H1 (cell line): ENCODE measurements around the gene BTK. TPM values are rescaled to one million over a fixed set of nuclear protein-coding genes. Genes with fewer than 3 reads are reported as not detected.

Experiments
- CTCF ChIA-PET: fragments of 300-600 bp; sonication (Branson Sonifier 250); formaldehyde crosslinking; loops from one replicate; lab custom pipeline; 2021; ENCODE audit not compliant: partially characterized antibody; lab: Charles Lee
- POLR2A ChIA-PET: fragments of 300-600 bp; sonication (Branson Sonifier 250); formaldehyde crosslinking; loops from one replicate; lab custom pipeline; 2021; ENCODE audit warnings: inconsistent platforms; ENCODE audit not compliant: partially characterized antibody; lab: Charles Lee
- DNase-seq, 2 experiments: peaks; one replicate each; pipeline versions ENCODE4 v3.0.0 to v3.0.0-alpha.2; 2010 to 2022; ENCODE audit warnings: low spot score in 2 of 2, low read depth in 1 of 2, mixed read lengths in 1 of 2
- FAIRE-seq: peaks from 2 replicates; lab custom pipeline; 2011; peaks lifted over from hg19 to GRCh38; lab: Jason Lieb, UNC
- H2AFZ ChIP-seq: 2 replicates; pipeline ENCODE4 v1.8.1; 2012; ENCODE audit warnings: low read length, inconsistent platforms
- H2AK5ac ChIP-seq: 2 replicates; pipeline ENCODE4 v1.6.1; 2013; ENCODE audit warnings: low read depth, low read length
- H2BK120ac ChIP-seq: replicated peaks from 2 replicates; pipeline ENCODE3; 2013; ENCODE audit warnings: low read depth, low read length, inconsistent platforms
- H2BK12ac ChIP-seq: 2 replicates; pipeline ENCODE4 v1.6.1; 2013; ENCODE audit warnings: low read depth, low read length
- H2BK15ac ChIP-seq: 2 replicates; pipeline ENCODE4 v1.6.1; 2013; ENCODE audit warnings: low read length
- H2BK20ac ChIP-seq: 2 replicates; pipeline ENCODE4 v1.6.1; 2013; ENCODE audit warnings: low read length
- H2BK5ac ChIP-seq: 2 replicates; pipeline ENCODE4 v1.6.1; 2013; ENCODE audit warnings: low read depth, low read length
- H3K14ac ChIP-seq: 2 replicates; pipeline ENCODE4 v1.6.1; 2013; ENCODE audit warnings: inconsistent platforms; ENCODE audit not compliant: insufficient read length
- H3K18ac ChIP-seq: 2 replicates; pipeline ENCODE4 v1.6.1; 2013; ENCODE audit warnings: low read length; ENCODE audit errors: extremely low read depth
- H3K23ac ChIP-seq: 2 replicates; pipeline ENCODE4 v1.6.1; 2013; ENCODE audit warnings: inconsistent platforms; ENCODE audit not compliant: insufficient read length
- H3K23me2 ChIP-seq: 2 replicates; pipeline ENCODE4 v1.6.1; 2013; ENCODE audit warnings: low read depth, low read length
- H3K27ac ChIP-seq: 2 replicates; pipeline ENCODE4 v1.6.1; 2011; ENCODE audit warnings: low read depth, low read length, inconsistent platforms
- H3K27me3 ChIP-seq, 4 experiments: replicated peaks in 1 of 4; 1 replicate in 1 of 4; 2 replicates in 3 of 4; pipeline versions ENCODE4 v1.6.1 to v1.8.1; 2011 to 2013; ENCODE audit warnings: low read length in 3 of 4, mild to moderate bottlenecking in 3 of 4, inconsistent platforms in 2 of 4, mixed read lengths in 2 of 4, moderate library complexity in 1 of 4; ENCODE audit not compliant: control insufficient read depth in 3 of 4, insufficient read depth in 3 of 4; ENCODE audit errors: extremely low read depth in 1 of 4
- H3K36me3 ChIP-seq, 4 experiments: 2 replicates each; pipeline versions ENCODE4 v1.6.1 to v1.8.1; 2011 to 2013; ENCODE audit warnings: mild to moderate bottlenecking in 4 of 4, low read length in 3 of 4, moderate library complexity in 2 of 4, control low read depth in 1 of 4, inconsistent platforms in 1 of 4; ENCODE audit not compliant: insufficient read depth in 4 of 4, control insufficient read depth in 2 of 4
- H3K4ac ChIP-seq: replicated peaks from 2 replicates; pipeline ENCODE3; 2013; ENCODE audit warnings: low read length, low read depth, mixed read lengths, inconsistent platforms; ENCODE audit not compliant: insufficient read length
- H3K4me1 ChIP-seq, 4 experiments: replicated peaks in 1 of 4; 1 replicate in 1 of 4; 2 replicates in 3 of 4; pipeline versions ENCODE4 v1.6.1 to v1.8.1; 2011 to 2013; ENCODE audit warnings: low read length in 3 of 4, inconsistent platforms in 2 of 4, mixed read lengths in 1 of 4; ENCODE audit not compliant: insufficient read depth in 4 of 4, control insufficient read depth in 3 of 4
- H3K4me2 ChIP-seq, 2 experiments: 2 replicates each; pipeline versions ENCODE4 v1.6.1 to v1.8.1; 2011 to 2013; ENCODE audit warnings: low read depth in 2 of 2, low read length in 2 of 2, control low read depth in 1 of 2, inconsistent platforms in 1 of 2, mild to moderate bottlenecking in 1 of 2; ENCODE audit not compliant: insufficient read depth in 1 of 2
- H3K4me3 ChIP-seq, 4 experiments: fragments of 200-600, 300-600 bp in 1 of 4; sonication (generic), shearing (Covaris generic), sonication (Bioruptor Twin) in 1 of 4; 2 replicates each; pipeline versions ENCODE4 v1.5.1 to v1.8.1; 2011 to 2016; ENCODE audit warnings: low read length in 4 of 4, low read depth in 3 of 4, control low read depth in 2 of 4, inconsistent platforms in 2 of 4, mild to moderate bottlenecking in 2 of 4, mixed read lengths in 1 of 4, moderate library complexity in 1 of 4; ENCODE audit not compliant: insufficient read depth in 2 of 4; ENCODE audit errors: extremely low read depth in 1 of 4
- H3K56ac ChIP-seq: replicated peaks from 2 replicates; pipeline ENCODE3; 2013; ENCODE audit warnings: low read depth, mild to moderate bottlenecking, mixed read lengths, low read length, inconsistent platforms; ENCODE audit not compliant: insufficient read length
- H3K79me1 ChIP-seq: 2 replicates; pipeline ENCODE4 v1.6.1; 2013; ENCODE audit warnings: low read depth, low read length, control low read depth
- H3K79me2 ChIP-seq, 2 experiments: 2 replicates each; pipeline versions ENCODE4 v1.6.1 to v1.8.1; 2012 to 2013; ENCODE audit warnings: low read length in 2 of 2, mild to moderate bottlenecking in 2 of 2, inconsistent platforms in 1 of 2; ENCODE audit not compliant: insufficient read depth in 2 of 2, control insufficient read depth in 1 of 2
- H3K9ac ChIP-seq, 4 experiments: replicated peaks in 1 of 4; 1 replicate in 1 of 4; 2 replicates in 3 of 4; pipeline versions ENCODE4 v1.6.1 to v1.8.1; 2011 to 2013; ENCODE audit warnings: low read depth in 3 of 4, low read length in 3 of 4, control low read depth in 2 of 4, mild to moderate bottlenecking in 2 of 4, moderate library complexity in 2 of 4, inconsistent platforms in 1 of 4; ENCODE audit errors: extremely low read depth in 1 of 4
- H3K9me3 ChIP-seq, 2 experiments: 2 replicates each; pipeline versions ENCODE4 v1.6.1 to v1.8.1; 2012 to 2013; ENCODE audit warnings: mild to moderate bottlenecking in 2 of 2, moderate library complexity in 2 of 2, control low read depth in 1 of 2, inconsistent platforms in 1 of 2, low read depth in 1 of 2, low read length in 1 of 2, mixed read lengths in 1 of 2; ENCODE audit not compliant: insufficient read depth in 2 of 2
- H4K20me1 ChIP-seq, 2 experiments: replicated peaks in 1 of 2; 2 replicates each; pipeline versions ENCODE3 to v1.8.1; 2011 to 2013; ENCODE audit warnings: inconsistent platforms in 2 of 2, low read length in 2 of 2, mild to moderate bottlenecking in 1 of 2; ENCODE audit not compliant: insufficient read depth in 2 of 2, control insufficient read depth in 1 of 2
- H4K5ac ChIP-seq: 2 replicates; pipeline ENCODE4 v1.6.1; 2013; ENCODE audit warnings: low read length, low read depth, mixed read lengths, inconsistent platforms; ENCODE audit not compliant: insufficient read length
- H4K8ac ChIP-seq: 2 replicates; pipeline ENCODE4 v1.8.0; 2013; ENCODE audit warnings: mild to moderate bottlenecking, moderate library complexity, low read length, inconsistent platforms; ENCODE audit not compliant: insufficient read depth; ENCODE audit errors: extremely low read depth
- H4K91ac ChIP-seq: replicated peaks from 2 replicates; pipeline ENCODE3; 2013; ENCODE audit warnings: low read length, mixed read lengths, inconsistent platforms; ENCODE audit not compliant: insufficient read length
- ATF3 ChIP-seq: IDR thresholded peaks from 2 replicates; pipeline ENCODE4 v1.6.1; 2011; ENCODE audit warnings: low read depth, mild to moderate bottlenecking, low read length; ENCODE audit not compliant: insufficient read depth
- CHD2 ChIP-seq: IDR thresholded peaks from 2 replicates; pipeline ENCODE4 v1.6.1; 2012; ENCODE audit warnings: low read length, improper control_type of control experiment
- CTCF ChIP-seq, 3 experiments: IDR thresholded peaks; 1 replicate in 2 of 3; 2 replicates in 1 of 3; pipeline versions ENCODE4 v1.5.1 to v1.6.1; 2011; ENCODE audit warnings: low read length in 3 of 3, mild to moderate bottlenecking in 3 of 3, inconsistent platforms in 2 of 3, low read depth in 1 of 3, moderate library complexity in 1 of 3; ENCODE audit not compliant: insufficient read depth in 1 of 3; ENCODE audit errors: control extremely low read depth in 1 of 3
- GTF2F1 ChIP-seq: IDR thresholded peaks from 2 replicates; pipeline ENCODE4 v1.6.1; 2012; ENCODE audit warnings: low read depth, low read length, improper control_type of control experiment, borderline replicate concordance
- KDM4A ChIP-seq: IDR thresholded peaks from one replicate; pipeline ENCODE4 v1.7.1; 2012; ENCODE audit warnings: low read depth, mild to moderate bottlenecking, moderate library complexity, low read length, inconsistent platforms; ENCODE audit not compliant: severe bottlenecking
- KDM5A ChIP-seq: fragments of 200-600 bp; IDR thresholded peaks from 2 replicates; pipeline ENCODE4 v1.7.1; 2012; ENCODE audit warnings: mild to moderate bottlenecking, low read length, inconsistent platforms, mixed read lengths
- POLR2AphosphoS5 ChIP-seq: IDR thresholded peaks from 2 replicates; pipeline ENCODE4 v1.6.1; 2011; ENCODE audit warnings: low read depth, low read length
- SP4 ChIP-seq: IDR thresholded peaks from 2 replicates; pipeline ENCODE4 v1.6.1; 2012; ENCODE audit warnings: low read length, inconsistent platforms
- SRF ChIP-seq: IDR thresholded peaks from 2 replicates; pipeline ENCODE4 v1.6.1; 2011; ENCODE audit warnings: mild to moderate bottlenecking, low read depth, low read length, moderate library complexity
- SUZ12 ChIP-seq: fragments of 200-600 bp; sonication (generic); IDR thresholded peaks from 2 replicates; pipeline ENCODE4 v1.6.1; 2012; ENCODE audit warnings: mild to moderate bottlenecking, inconsistent platforms, low read length, moderate library complexity, mixed read lengths
- TAF1 ChIP-seq: IDR thresholded peaks from 2 replicates; pipeline ENCODE4 v1.6.1; 2011; ENCODE audit warnings: mild to moderate bottlenecking, low read depth, low read length
- TBP ChIP-seq: IDR thresholded peaks from 2 replicates; pipeline ENCODE4 v1.6.1; 2011; ENCODE audit warnings: low read depth, low read length, improper control_type of control experiment
- WGBS, 2 experiments: shearing (Covaris generic) in 1 of 2; methylation state at CpG; one replicate each; pipeline versions ENCODE4 v1.1.6 to v1.1.7; 2013 to 2015; ENCODE audit warnings: low lambda C conversion rate in 2 of 2, mixed read lengths in 2 of 2, inconsistent platforms in 1 of 2, low coverage in 1 of 2, missing lambda C conversion rate in 1 of 2; ENCODE audit not compliant: insufficient replicate concordance in 2 of 2, insufficient coverage in 1 of 2, insufficient read length in 1 of 2; ENCODE audit errors: extremely low coverage in 1 of 2, missing lambda C conversion rate in 1 of 2; 5-methylcytosine and 5-hydroxymethylcytosine counted together
- polyA plus RNA-seq, 7 experiments: library from polyadenylated mRNA; depleted of rRNA in 3 of 7; stranded (reverse) in 5 of 7; unstranded in 2 of 7; fragments of >200 nt in 5 of 7; fragments of 200-250 nt in 2 of 7; gene quantifications; 1 replicate in 5 of 7; 2 replicates in 1 of 7; 4 replicates in 1 of 7; pipeline versions ENCODE4 v1.2.1 to v1.2.3, GENCODE V29; 2011 to 2013; ENCODE audit warnings: missing spikeins in 2 of 7, mixed read lengths in 2 of 7
- total RNA-seq: library from RNA; stranded (reverse); fragmentation: NEBNext Ultra II Directional; extraction: Animal tissue kit (Norgen Biotek cat#: 25700); gene quantifications from 2 replicates; pipeline ENCODE4 v1.2.1, GENCODE V29; 2021

BTK gene
- total and polyA plus RNA-seq, 2 of the 8 experiments (the other 6 are each of a cell fraction or from before 2014, with no cell fraction given): 0.06 to 0.20 TPM

GRCh38 chrX:101410461-101410860 lies 24.5 kb upstream of the BTK start:
- Histone ChIP-seq H3K4ac (no peak overlapping the region), H3K23ac (no peak overlapping the region), H2BK12ac (no peak overlapping the region), H4K91ac (no peak overlapping the region), H3K9me3 (no peaks in the 10 kb centered on the region), H3K4me2 (no peak overlapping the region), H2BK15ac (no peak overlapping the region), H3K27me3 (no peaks in the 10 kb centered on the region), H2AFZ (no peak overlapping the region), H3K14ac (no peak overlapping the region), H3K27ac (no peak overlapping the region), H4K5ac (no peak overlapping the region), H3K79me1 (no peaks in the 10 kb centered on the region), H3K4me1 (no peaks in the 10 kb centered on the region; a peak in 1 of 7 replicates), H3K36me3 (peaks cover 0 to 16% (median 8%) of the 10 kb centered on the region in 4 experiments; a peak in 5 of 8 replicates), H2BK20ac (no peak overlapping the region), H3K9ac (no peak overlapping the region), H2BK5ac (no peak overlapping the region), H2BK120ac (no peak overlapping the region), H4K8ac (no peak overlapping the region), H3K4me3 (peak overlapping the region in 1 of 4 experiments; percentile 98; a peak in 1 of 8 replicates), H3K56ac (no peak overlapping the region), H3K18ac (no peak overlapping the region), H4K20me1 (peaks cover 0 to 2% of the 10 kb centered on the region in 2 experiments), H2AK5ac (no peak overlapping the region), H3K79me2 (peaks cover 5 to 60% of the 10 kb centered on the region in 2 experiments), H3K23me2 (peaks cover 4% of the 10 kb centered on the region; the same call in 1 of the 2 replicates)
- ChIA-PET CTCF (no interaction called here), POLR2A (interaction anchor here (0.8 kb wide), 1 partner anchor 18 kb away, joined by 3 read pairs; no protein-coding TSS in a partner anchor)
- DNase-seq: no peak
- WGBS, 2 experiments: 76% methylated on average over 7 of the region's 7 CpGs; no CpG with 5 or more reads in 1 of the 2 experiments
- no peak for FAIRE-seq
- no peak for TF ChIP-seq KDM4A
- TF ChIP-seq SUZ12: no peak
- no peak for TF ChIP-seq TAF1
- TF ChIP-seq CTCF (IDR thresholded peaks at IDR 0.05; ENCODE audit: control extremely low read depth in 1 of 3, insufficient read depth in 1 of 3, low read depth in 1 of 3, low read length in 3 of 3): no peak
- TF ChIP-seq CHD2: no peak
- TF ChIP-seq GTF2F1: no peak
- no peak for TF ChIP-seq KDM5A
- TF ChIP-seq SRF: no peak
- TF ChIP-seq ATF3: no peak
- TF ChIP-seq TBP: no peak
- TF ChIP-seq SP4: no peak
- no peak for TF ChIP-seq POLR2AphosphoS5
